Thoracic aorta (tissue), 2 donors: ENCODE results near the gene HBA2. TPM values are rescaled to one million over a fixed set of nuclear protein-coding genes. Genes with fewer than 3 reads are reported as not detected.

ENCODE experiments used
- ATAC-seq: fragments of 150-250 bp; one replicate; pipeline ENCODE4 v1.8.0; 2017; ENCODE audit warnings: low read depth; ENCODE audit not compliant: insufficient number of reproducible peaks, low FRiP score
- DNase-seq: peaks from one replicate; pipeline ENCODE4 v3.0.0-alpha.2; 2020; ENCODE audit warnings: low spot score
- H3K27ac ChIP-seq, 2 donors: fragments of 200-600 bp; sonication (generic); 1 replicate in 1 of 2; 2 replicates in 1 of 2; pipeline ENCODE4 v1.5.1; 2016; ENCODE audit warnings: mild to moderate bottlenecking in 2 of 2, moderate library complexity in 2 of 2
- H3K27me3 ChIP-seq: fragments of 200-600 bp; sonication (generic); replicated peaks from 2 replicates; pipeline ENCODE4 v1.6.0; 2016; ENCODE audit warnings: mild to moderate bottlenecking; ENCODE audit not compliant: insufficient read depth
- H3K36me3 ChIP-seq: fragments of 200-600 bp; sonication (generic); one replicate; pipeline ENCODE4 v1.5.1; 2016
- H3K4me1 ChIP-seq, 2 donors: fragments of 200-600 bp; sonication (generic); 1 replicate in 1 of 2; 2 replicates in 1 of 2; pipeline versions ENCODE4 v1.5.1 to v1.6.0; 2016; ENCODE audit warnings: low read depth in 2 of 2, mild to moderate bottlenecking in 1 of 2; ENCODE audit not compliant: control insufficient read depth in 1 of 2
- H3K4me3 ChIP-seq: fragments of 200-600 bp; sonication (generic); 2 replicates; pipeline ENCODE4 v1.5.1; 2016; ENCODE audit warnings: mild to moderate bottlenecking
- H3K9me3 ChIP-seq: fragments of 200-600 bp; sonication (generic); 2 replicates; pipeline ENCODE4 v1.5.1; 2016
- total RNA-seq, 2 donors: library from RNA; depleted of rRNA; stranded (reverse); fragments of >200 nt; gene quantifications; one replicate each; pipeline versions ENCODE4 v1.1.0 to v1.2.3, GENCODE V29; 2016
- TF ChIP-seq, protein P1 (sequence below): fragments of 200-600 bp; sonication (generic); IDR thresholded peaks from one replicate; pipeline ENCODE4 v1.5.1; 2019; ENCODE audit warnings: antibody characterized with exemption

HBA2 gene
- total RNA-seq, 2 donors from 2014 or later: 47.9 to 433 TPM

DNA sequence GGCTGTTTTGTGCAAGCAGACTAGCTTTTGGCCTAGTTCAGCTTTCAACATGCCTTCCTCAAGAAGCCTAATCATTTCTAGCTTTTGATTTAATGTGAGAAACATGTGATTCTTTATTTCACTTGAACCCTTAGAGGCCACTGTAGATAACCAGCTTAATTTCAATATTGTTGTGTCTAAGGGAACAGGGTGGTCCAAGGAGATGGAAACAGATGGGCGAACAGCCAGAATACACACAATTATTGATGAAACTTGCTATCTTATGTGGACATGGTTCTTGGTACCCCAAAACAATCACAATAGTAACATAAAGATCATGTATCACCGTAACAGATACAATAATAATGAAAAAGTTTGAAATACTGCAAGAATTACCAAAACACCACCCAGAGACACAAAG is 39.0 kb upstream of the HBA2 start:
- no peaks in the 10 kb centered on the region for H3K36me3 ChIP-seq
- peaks cover 5 to 10% of the 10 kb centered on the region in 2 donors for H3K4me1 ChIP-seq
- no peak overlapping the region for H3K4me3 ChIP-seq
- H3K27ac ChIP-seq: no peak overlapping the region
- ATAC-seq (no peak), DNase-seq (no peak)
- no peaks in the 10 kb centered on the region for H3K9me3 ChIP-seq
- TF ChIP-seq, protein P1, sequence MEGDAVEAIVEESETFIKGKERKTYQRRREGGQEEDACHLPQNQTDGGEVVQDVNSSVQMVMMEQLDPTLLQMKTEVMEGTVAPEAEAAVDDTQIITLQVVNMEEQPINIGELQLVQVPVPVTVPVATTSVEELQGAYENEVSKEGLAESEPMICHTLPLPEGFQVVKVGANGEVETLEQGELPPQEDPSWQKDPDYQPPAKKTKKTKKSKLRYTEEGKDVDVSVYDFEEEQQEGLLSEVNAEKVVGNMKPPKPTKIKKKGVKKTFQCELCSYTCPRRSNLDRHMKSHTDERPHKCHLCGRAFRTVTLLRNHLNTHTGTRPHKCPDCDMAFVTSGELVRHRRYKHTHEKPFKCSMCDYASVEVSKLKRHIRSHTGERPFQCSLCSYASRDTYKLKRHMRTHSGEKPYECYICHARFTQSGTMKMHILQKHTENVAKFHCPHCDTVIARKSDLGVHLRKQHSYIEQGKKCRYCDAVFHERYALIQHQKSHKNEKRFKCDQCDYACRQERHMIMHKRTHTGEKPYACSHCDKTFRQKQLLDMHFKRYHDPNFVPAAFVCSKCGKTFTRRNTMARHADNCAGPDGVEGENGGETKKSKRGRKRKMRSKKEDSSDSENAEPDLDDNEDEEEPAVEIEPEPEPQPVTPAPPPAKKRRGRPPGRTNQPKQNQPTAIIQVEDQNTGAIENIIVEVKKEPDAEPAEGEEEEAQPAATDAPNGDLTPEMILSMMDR: no peak
- H3K27me3 ChIP-seq: no peaks in the 10 kb centered on the region

DNA sequence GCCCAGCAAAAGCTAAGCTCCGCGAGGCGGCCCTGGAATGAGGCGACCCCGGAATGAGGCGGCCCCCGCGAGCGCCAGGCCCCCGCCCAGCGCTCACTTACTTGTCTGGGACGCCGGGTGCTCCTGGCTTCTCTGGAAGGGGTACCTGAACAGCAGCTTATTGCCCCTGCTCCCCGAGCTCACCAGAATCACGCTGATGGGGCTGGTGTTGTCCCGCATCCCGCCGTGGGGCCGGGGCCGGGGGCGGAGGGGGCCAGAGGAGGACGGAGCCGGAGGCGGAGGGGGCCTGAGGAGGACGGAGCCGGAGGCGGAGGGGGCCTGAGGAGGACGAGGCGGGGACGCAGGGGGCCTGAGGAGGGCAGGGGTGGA is 34.6 kb upstream of the HBA2 start:
- Histone ChIP-seq H3K27ac (peak overlapping the region; percentile 49), H3K4me3 (peak overlapping the region; percentile 99), H3K27me3 (no peaks in the 10 kb centered on the region), H3K9me3 (no peaks in the 10 kb centered on the region), H3K4me1 (peaks cover 5 to 10% of the 10 kb centered on the region in 2 donors), H3K36me3 (no peaks in the 10 kb centered on the region)
- DNase-seq (no peak), ATAC-seq (no peak)
- TF ChIP-seq, protein P1: no peak

DNA sequence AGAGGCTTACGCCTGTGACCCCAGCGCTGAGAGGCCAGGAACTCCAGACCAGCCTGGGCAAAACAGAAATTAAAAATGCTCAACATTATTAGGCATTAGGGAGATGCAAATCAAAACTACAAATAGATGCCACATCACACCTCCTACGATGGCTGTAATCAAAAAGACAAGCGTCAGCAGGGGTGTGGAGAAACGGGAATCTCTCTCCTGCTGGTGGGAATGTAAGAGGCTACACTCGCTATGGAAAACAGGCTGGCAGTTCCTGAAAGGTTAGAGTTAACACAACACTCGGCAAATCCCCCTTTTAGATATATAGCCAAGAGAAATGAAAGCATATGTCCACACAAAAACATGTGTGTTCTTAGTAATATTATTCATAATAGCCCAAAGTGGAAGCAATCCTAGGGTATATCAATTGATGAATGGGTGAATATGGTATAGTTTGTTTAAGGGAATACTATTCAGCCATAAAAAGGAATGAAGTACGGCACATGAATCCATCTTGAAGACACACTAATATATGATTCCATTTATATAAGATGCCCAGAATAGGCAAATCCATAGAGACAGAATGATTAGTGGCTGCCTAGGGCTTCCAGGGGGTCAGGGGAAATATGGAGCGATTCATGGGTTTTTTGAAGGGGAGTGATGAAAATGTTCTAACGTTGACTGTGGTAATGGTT is 32.4 kb upstream of the HBA2 start:
- Histone ChIP-seq H3K27me3 (no peaks in the 10 kb centered on the region), H3K27ac (no peak overlapping the region), H3K9me3 (no peaks in the 10 kb centered on the region), H3K4me3 (no peak overlapping the region), H3K4me1 (peaks cover 5 to 10% of the 10 kb centered on the region in 2 donors), H3K36me3 (no peaks in the 10 kb centered on the region)
- TF ChIP-seq, protein P1: no peak
- DNase-seq (no peak), ATAC-seq (no peak)

DNA sequence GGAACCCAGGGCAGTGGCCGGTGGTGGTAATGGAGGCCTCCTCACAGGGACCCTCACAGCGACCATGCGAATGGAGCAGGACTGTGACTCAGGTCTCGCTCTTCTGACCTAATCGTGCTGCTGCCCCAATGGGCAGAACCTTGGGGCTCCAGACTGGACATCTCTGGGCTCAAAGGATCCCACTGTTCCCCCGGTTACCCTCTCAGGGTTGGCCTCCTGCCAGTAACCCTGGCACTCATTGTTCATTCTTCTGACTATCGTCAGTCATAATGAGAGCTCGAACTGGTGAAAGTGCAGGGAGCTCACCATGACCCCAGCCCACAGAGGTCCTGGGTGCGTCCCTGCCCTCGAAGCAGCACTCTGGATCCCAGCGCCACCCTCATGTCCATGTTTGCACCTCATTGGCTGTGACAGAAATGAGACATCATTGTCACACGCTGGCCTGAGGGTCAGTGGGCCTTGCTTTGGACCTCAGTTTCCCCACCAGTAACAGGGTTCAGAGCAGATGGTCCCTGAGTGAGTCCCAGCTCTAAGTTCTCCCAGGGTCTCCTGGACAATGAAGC is 30.2 kb upstream of the HBA2 start:
- Histone ChIP-seq H3K27me3 (no peaks in the 10 kb centered on the region), H3K9me3 (no peaks in the 10 kb centered on the region), H3K4me1 (peaks cover 5% of the 10 kb centered on the region in 2 donors), H3K36me3 (no peaks in the 10 kb centered on the region), H3K27ac (no peak overlapping the region), H3K4me3 (no peak overlapping the region)
- TF ChIP-seq, protein P1: no peak
- DNase-seq: no peak
- no peak for ATAC-seq

DNA sequence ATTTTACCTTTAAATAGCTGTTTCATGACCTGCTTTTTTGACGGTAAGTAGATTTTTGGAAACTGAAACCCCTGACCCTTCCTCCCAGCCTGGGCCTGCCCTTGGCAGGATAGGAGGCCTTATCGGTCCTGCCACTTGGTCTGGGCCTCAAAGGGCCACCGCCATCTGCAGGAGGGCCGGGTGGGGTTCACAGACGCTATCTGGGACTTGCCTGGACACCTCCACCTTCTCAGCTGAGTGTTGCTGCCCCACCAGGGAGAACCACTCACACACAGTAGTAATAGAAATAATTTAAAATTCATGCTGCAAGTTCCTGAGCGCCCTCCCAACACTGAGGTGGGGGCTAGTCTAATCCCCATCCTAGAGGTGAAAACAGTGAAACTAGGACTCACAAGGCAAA is 29.6 kb upstream of the HBA2 start:
- Histone ChIP-seq H3K4me1 (no peaks in the 10 kb centered on the region), H3K9me3 (no peaks in the 10 kb centered on the region), H3K36me3 (no peaks in the 10 kb centered on the region), H3K27ac (no peak overlapping the region), H3K4me3 (no peak overlapping the region), H3K27me3 (no peaks in the 10 kb centered on the region)
- TF ChIP-seq, protein P1: no peak
- ATAC-seq (no peak), DNase-seq (no peak)
